Measurements from ENCODE around the gene PISD. TPM values are rescaled to one million over a fixed set of nuclear protein-coding genes. Genes with fewer than 3 reads are reported as not detected.

The PISD gene
- total and polyA plus RNA-seq, 7 donors = 10.2 to 24.2 (median 16.3) TPM

DNA sequence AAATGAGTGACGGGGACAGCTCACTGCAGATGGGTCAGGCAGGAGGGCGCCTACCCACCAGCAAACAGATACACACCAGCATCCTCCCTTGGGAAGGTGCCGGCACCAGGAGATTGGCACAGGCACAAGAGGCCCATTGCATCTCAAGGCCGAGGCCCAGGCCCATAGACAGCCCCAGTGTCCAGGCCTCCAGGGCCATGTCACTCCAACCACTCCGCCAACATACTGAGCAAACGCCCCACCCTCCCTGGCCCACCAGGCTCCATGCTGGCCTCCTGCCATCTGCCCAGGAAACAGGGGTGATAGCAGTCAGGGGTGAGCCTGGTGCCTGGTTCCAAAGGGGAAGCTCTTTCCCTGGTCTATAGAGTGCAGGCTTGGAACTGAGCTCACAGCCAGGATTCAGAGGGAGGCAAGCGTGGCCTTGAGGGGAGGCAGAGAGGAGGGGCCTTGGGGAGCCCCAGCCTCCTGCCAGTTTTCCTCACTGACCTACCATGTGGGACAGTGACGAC lies 34.7 kb downstream of the PISD start:
- no peaks in the 10 kb centered on the region for H3K9me3 ChIP-seq
- DNase-seq = no peak
- no peak overlapping the region for H3K4me3 ChIP-seq
- H3K27ac ChIP-seq = peak overlapping the region; percentile 50
- TF ChIP-seq, protein P1, sequence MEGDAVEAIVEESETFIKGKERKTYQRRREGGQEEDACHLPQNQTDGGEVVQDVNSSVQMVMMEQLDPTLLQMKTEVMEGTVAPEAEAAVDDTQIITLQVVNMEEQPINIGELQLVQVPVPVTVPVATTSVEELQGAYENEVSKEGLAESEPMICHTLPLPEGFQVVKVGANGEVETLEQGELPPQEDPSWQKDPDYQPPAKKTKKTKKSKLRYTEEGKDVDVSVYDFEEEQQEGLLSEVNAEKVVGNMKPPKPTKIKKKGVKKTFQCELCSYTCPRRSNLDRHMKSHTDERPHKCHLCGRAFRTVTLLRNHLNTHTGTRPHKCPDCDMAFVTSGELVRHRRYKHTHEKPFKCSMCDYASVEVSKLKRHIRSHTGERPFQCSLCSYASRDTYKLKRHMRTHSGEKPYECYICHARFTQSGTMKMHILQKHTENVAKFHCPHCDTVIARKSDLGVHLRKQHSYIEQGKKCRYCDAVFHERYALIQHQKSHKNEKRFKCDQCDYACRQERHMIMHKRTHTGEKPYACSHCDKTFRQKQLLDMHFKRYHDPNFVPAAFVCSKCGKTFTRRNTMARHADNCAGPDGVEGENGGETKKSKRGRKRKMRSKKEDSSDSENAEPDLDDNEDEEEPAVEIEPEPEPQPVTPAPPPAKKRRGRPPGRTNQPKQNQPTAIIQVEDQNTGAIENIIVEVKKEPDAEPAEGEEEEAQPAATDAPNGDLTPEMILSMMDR (IDR thresholded peaks at IDR 0.05) = no peak
- peaks cover 33% of the 10 kb centered on the region for H3K4me1 ChIP-seq
- intact Hi-C loops (cut with DNase I) = no loop called here
- ATAC-seq = no peak
- no peaks in the 10 kb centered on the region for H3K36me3 ChIP-seq (ENCODE audit: insufficient read depth in 1 of 2, low read depth in 1 of 2)
- H3K27me3 ChIP-seq (ENCODE audit: insufficient read depth in 3 of 3, low read length in 2 of 3) = no peaks in the 10 kb centered on the region
- 73 to 84% (median 73%) methylated on average over 8 of the region's 8 CpGs for WGBS, 3 donors

DNA sequence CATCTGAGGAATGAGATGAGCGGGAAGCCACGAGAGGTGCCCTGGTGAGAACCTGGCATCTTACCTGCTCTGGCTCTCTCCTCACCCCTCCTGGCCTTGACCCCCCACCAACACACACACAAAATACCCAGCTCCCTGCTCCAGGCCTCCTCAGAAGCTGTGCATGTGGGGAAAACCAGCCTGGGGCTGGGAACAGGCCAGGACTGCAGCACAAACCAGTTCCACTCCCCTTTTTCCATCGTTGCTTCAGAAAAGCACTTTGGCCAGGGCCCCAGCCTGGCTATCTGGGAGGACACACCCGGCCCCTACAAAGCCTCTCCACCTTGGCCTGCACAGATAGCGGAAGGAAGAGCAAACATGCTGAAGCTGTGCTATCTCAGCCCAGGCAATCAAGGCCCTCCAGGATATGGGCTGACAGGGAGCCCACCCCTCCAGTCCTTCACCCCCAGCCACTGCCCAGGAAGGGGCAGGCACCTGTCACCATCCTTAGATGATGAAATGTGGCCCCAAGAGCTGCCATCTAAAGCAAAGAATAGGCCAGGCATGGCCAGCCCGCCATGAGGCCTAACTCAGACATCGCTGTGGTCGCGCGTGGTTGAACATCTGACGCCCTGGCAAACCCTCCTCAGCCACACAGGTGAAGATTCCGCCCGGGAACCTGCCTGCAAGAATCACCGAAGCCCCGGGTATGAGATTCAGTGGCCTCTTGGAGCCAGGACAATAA lies 35.4 kb downstream of the PISD start:
- H3K4me1 ChIP-seq = peaks cover 33% of the 10 kb centered on the region
- H3K27ac ChIP-seq = peak overlapping the region; percentile 50
- H3K9me3 ChIP-seq = no peaks in the 10 kb centered on the region
- 62 to 75% (median 71%) methylated on average over 15 of the region's 15 CpGs for WGBS, 3 donors
- intact Hi-C loops (cut with DNase I) = no loop called here
- H3K27me3 ChIP-seq (ENCODE audit: insufficient read depth in 3 of 3, low read length in 2 of 3) = no peaks in the 10 kb centered on the region
- TF ChIP-seq, protein P1 (IDR thresholded peaks at IDR 0.05) = no peak
- H3K4me3 ChIP-seq = no peak overlapping the region
- ATAC-seq = no peak
- peaks cover 0 to 2% of the 10 kb centered on the region in 2 donors for H3K36me3 ChIP-seq (ENCODE audit: insufficient read depth in 1 of 2, low read depth in 1 of 2)
- DNase-seq = no peak

GRCh38 chr22:31625661-31626426 lies 36.2 kb downstream of the PISD start:
- Histone ChIP-seq H3K36me3 (ENCODE audit: insufficient read depth in 1 of 2, low read depth in 1 of 2) (peaks cover 0 to 9% of the 10 kb centered on the region in 2 donors), H3K27me3 (ENCODE audit: insufficient read depth in 3 of 3, low read length in 2 of 3) (no peaks in the 10 kb centered on the region), H3K9me3 (no peaks in the 10 kb centered on the region), H3K4me3 (no peak overlapping the region), H3K4me1 (peaks cover 33% of the 10 kb centered on the region), H3K27ac (peak overlapping the region; percentile 50)
- WGBS, 3 donors = 51 to 55% (median 54%) methylated on average over 23 to 31 of the region's 31 CpGs
- DNase-seq (peak; percentile 42 to 69), ATAC-seq (peak; percentile 36 to 54 (median 43))
- TF ChIP-seq, protein P1 (IDR thresholded peaks at IDR 0.05) = no peak
- intact Hi-C loops (cut with DNase I) = no loop called here

GRCh38 chr22:31625257-31625640 lies 36.8 kb downstream of the PISD start:
- no peaks in the 10 kb centered on the region for H3K27me3 ChIP-seq (ENCODE audit: insufficient read depth in 3 of 3, low read length in 2 of 3)
- peaks cover 0 to 15% of the 10 kb centered on the region in 2 donors for H3K36me3 ChIP-seq (ENCODE audit: insufficient read depth in 1 of 2, low read depth in 1 of 2)
- peaks cover 33% of the 10 kb centered on the region for H3K4me1 ChIP-seq
- no peaks in the 10 kb centered on the region for H3K9me3 ChIP-seq
- no peak overlapping the region for H3K4me3 ChIP-seq
- 87 to 94% (median 91%) methylated on average over 5 to 7 of the region's 7 CpGs for WGBS, 3 donors
- ATAC-seq (no peak), DNase-seq (no peak)
- H3K27ac ChIP-seq = no peak overlapping the region
- intact Hi-C loops (cut with DNase I) = no loop called here
- TF ChIP-seq, protein P1 (IDR thresholded peaks at IDR 0.05) = no peak
